Uterus (tissue), 4 donors: Measurements from ENCODE around the gene HOXA3. TPM values are rescaled to one million over a fixed set of nuclear protein-coding genes. Genes with fewer than 3 reads are reported as not detected.

Experiments
- DNase-seq, 2 donors: peaks; one replicate each; pipeline ENCODE4 v3.0.0-alpha.2; 2019 to 2020
- H3K27ac ChIP-seq, 2 donors: fragments of 200-600 bp; sonication (generic); 1 replicate in 1 of 2; 2 replicates in 1 of 2; pipeline ENCODE4 v1.5.1; 2016 to 2018
- H3K27me3 ChIP-seq, 2 donors: fragments of 200-600 bp; sonication (generic); one replicate each; pipeline ENCODE4 v1.5.1; 2018 to 2019; ENCODE audit warnings: control low read depth in 1 of 2
- H3K36me3 ChIP-seq, 2 donors: fragments of 200-600 bp; sonication (generic); one replicate each; pipeline ENCODE4 v1.5.1; 2019; ENCODE audit warnings: control low read depth in 1 of 2
- H3K4me1 ChIP-seq, 2 donors: fragments of 200-600 bp; sonication (generic); one replicate each; pipeline ENCODE4 v1.5.1; 2018 to 2019; ENCODE audit warnings: control low read depth in 1 of 2
- H3K4me3 ChIP-seq, 2 donors: fragments of 200-600 bp; sonication (generic); 1 replicate in 1 of 2; 2 replicates in 1 of 2; pipeline ENCODE4 v1.5.1; 2018 to 2019; ENCODE audit warnings: mild to moderate bottlenecking in 1 of 2
- H3K9me3 ChIP-seq, 2 donors: fragments of 200-600 bp; sonication (generic); one replicate each; pipeline ENCODE4 v1.5.1; 2019; ENCODE audit warnings: control low read depth in 1 of 2
- POLR2A ChIP-seq, 2 donors: fragments of 450-650 bp; IDR thresholded peaks; one replicate each; pipeline ENCODE4 v1.6.1; 2016; ENCODE audit warnings: antibody characterized with exemption in 2 of 2, mild to moderate bottlenecking in 1 of 2, moderate library complexity in 1 of 2
- intact Hi-C: fragments of 100-400 bp; cut with DNase I; formaldehyde crosslinking; loops from one replicate; pipeline ENCODE4 v1.15.1; 2023; ENCODE audit warnings: low total_unique reads
- total RNA-seq, 4 donors: library from RNA; depleted of rRNA in 3 of 4; stranded (reverse); fragments of >200 nt in 3 of 4; gene quantifications; one replicate each; pipeline versions ENCODE4 v1.1.0 to v1.2.4, GENCODE V29; 2014 to 2023
- TF ChIP-seq, protein P1 (sequence below), 4 experiments: fragments of 200-600 bp in 2 of 4; fragments of 450-650 bp in 2 of 4; sonication (generic) in 2 of 4; IDR thresholded peaks; one replicate each; pipeline ENCODE4 v1.5.1; 2016 to 2019; ENCODE audit warnings: antibody characterized with exemption in 4 of 4, mild to moderate bottlenecking in 2 of 4, moderate library complexity in 1 of 4
- donor health status: DM: yes; HTN: yes; CAD: no.

HOXA3 gene
- total RNA-seq, 4 donors from 2014 or later: 1.0 to 34.5 (median 19.0) TPM

GRCh38 chr7:27194686-27195379 is 42.5 kb upstream of the HOXA3 start:
- Histone ChIP-seq H3K27ac (peak overlapping the region in 1 of 2 donors; percentile 96), H3K36me3 (no peaks in the 10 kb centered on the region), H3K4me3 (no peak overlapping the region), H3K4me1 (peaks cover 0 to 10% of the 10 kb centered on the region in 2 donors), H3K27me3 (peaks cover 24 to 35% of the 10 kb centered on the region in 2 donors), H3K9me3 (no peaks in the 10 kb centered on the region)
- no peak for DNase-seq
- intact Hi-C loops: no loop called here
- TF ChIP-seq, protein P1, sequence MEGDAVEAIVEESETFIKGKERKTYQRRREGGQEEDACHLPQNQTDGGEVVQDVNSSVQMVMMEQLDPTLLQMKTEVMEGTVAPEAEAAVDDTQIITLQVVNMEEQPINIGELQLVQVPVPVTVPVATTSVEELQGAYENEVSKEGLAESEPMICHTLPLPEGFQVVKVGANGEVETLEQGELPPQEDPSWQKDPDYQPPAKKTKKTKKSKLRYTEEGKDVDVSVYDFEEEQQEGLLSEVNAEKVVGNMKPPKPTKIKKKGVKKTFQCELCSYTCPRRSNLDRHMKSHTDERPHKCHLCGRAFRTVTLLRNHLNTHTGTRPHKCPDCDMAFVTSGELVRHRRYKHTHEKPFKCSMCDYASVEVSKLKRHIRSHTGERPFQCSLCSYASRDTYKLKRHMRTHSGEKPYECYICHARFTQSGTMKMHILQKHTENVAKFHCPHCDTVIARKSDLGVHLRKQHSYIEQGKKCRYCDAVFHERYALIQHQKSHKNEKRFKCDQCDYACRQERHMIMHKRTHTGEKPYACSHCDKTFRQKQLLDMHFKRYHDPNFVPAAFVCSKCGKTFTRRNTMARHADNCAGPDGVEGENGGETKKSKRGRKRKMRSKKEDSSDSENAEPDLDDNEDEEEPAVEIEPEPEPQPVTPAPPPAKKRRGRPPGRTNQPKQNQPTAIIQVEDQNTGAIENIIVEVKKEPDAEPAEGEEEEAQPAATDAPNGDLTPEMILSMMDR (IDR thresholded peaks at IDR 0.05): no peak
- TF ChIP-seq POLR2A (IDR thresholded peaks at IDR 0.05): no peak

GRCh38 chr7:27194002-27194352 is 41.6 kb upstream of the HOXA3 start:
- no peak overlapping the region for H3K4me3 ChIP-seq
- TF ChIP-seq, protein P1 (IDR thresholded peaks at IDR 0.05): no peak
- TF ChIP-seq POLR2A (IDR thresholded peaks at IDR 0.05): no peak
- no peaks in the 10 kb centered on the region for H3K9me3 ChIP-seq
- intact Hi-C loops: no loop called here
- peak overlapping the region; percentile 94 to 96 for H3K27ac ChIP-seq
- H3K4me1 ChIP-seq: peaks cover 0 to 4% of the 10 kb centered on the region in 2 donors
- DNase-seq: no peak
- H3K36me3 ChIP-seq: no peaks in the 10 kb centered on the region
- peaks cover 20 to 33% of the 10 kb centered on the region in 2 donors for H3K27me3 ChIP-seq

GRCh38 chr7:27193335-27194001 is 41.1 kb upstream of the HOXA3 start:
- Histone ChIP-seq H3K27me3 (peaks cover 16 to 28% of the 10 kb centered on the region in 2 donors), H3K4me1 (peaks cover 0 to 4% of the 10 kb centered on the region in 2 donors), H3K36me3 (no peaks in the 10 kb centered on the region), H3K4me3 (peak overlapping the region; percentile 45 to 55), H3K27ac (peak overlapping the region; percentile 94 to 96), H3K9me3 (no peaks in the 10 kb centered on the region)
- intact Hi-C loops: no loop called here
- no peak for DNase-seq
- no peak for TF ChIP-seq POLR2A (IDR thresholded peaks at IDR 0.05)

- H3K4me3 ChIP-seq: peak overlapping the region; percentile 45 to 55
- no peaks in the 10 kb centered on the region for H3K9me3 ChIP-seq
- peaks cover 10 to 20% of the 10 kb centered on the region in 2 donors for H3K27me3 ChIP-seq
- peaks cover 0 to 4% of the 10 kb centered on the region in 2 donors for H3K4me1 ChIP-seq
- no peak for TF ChIP-seq POLR2A (IDR thresholded peaks at IDR 0.05)
- TF ChIP-seq, protein P1 (IDR thresholded peaks at IDR 0.05): no peak
- peak overlapping the region; percentile 94 to 96 for H3K27ac ChIP-seq
- peak; percentile 57 to 68 for DNase-seq
- no peaks in the 10 kb centered on the region for H3K36me3 ChIP-seq
- intact Hi-C loops: no loop called here
Observed at GRCh38 chr7:27192546-27193334, 40.4 kb upstream of the HOXA3 start.

DNA sequence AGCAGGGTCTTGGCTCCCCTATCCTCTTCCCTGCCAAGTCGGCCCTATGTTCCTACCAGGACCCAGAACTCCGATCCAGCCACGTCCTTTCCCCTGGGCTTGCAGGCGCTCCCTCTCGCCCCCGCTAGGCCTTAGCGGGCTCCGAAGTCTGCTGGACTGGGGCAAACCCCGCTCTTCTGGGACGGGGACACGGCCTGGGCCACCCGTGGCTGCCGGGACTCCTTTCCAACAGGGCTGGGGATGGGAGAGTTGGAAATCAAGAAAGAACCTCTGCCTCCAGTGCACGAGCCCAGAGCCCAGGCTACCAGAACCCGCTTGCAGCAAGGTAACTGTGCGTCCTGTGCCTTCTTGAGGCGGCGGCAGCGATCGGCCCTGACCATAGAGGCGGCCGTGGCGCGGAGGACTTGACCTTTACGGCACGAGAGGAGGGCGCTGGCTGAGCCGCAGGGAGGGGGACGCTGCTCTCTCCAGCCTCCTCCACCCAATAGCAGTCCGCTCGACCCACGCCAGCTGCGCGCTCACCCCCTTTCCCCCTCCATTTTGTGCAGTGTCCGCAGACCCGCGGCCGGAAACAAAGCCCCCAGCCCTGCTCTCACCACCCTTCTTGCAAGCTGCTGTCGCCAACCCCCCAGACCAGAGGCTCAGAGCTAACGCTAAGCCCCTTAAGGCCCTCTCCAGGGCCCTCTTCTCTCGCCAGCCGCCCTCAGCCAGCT is 39.6 kb upstream of the HOXA3 start:
- intact Hi-C loops: no loop called here
- H3K27me3 ChIP-seq: peaks cover 4 to 13% of the 10 kb centered on the region in 2 donors
- TF ChIP-seq POLR2A (IDR thresholded peaks at IDR 0.05): peak in 1 of 2 donors; percentile 24
- TF ChIP-seq, protein P1 (IDR thresholded peaks at IDR 0.05): no peak
- no peaks in the 10 kb centered on the region for H3K9me3 ChIP-seq
- H3K4me1 ChIP-seq: peaks cover 0 to 4% of the 10 kb centered on the region in 2 donors
- no peaks in the 10 kb centered on the region for H3K36me3 ChIP-seq
- peak; percentile 56 to 84 for DNase-seq
- peak overlapping the region; percentile 94 to 96 for H3K27ac ChIP-seq
- peak overlapping the region; percentile 45 to 55 for H3K4me3 ChIP-seq
